ENCODE measurements around the gene TTC27. TPM values are rescaled to one million over a fixed set of nuclear protein-coding genes. Genes with fewer than 3 reads are reported as not detected.

Gene TTC27
- polyA plus RNA-seq, 3 donors, result 4.0 to 4.8 (median 4.4) TPM

DNA sequence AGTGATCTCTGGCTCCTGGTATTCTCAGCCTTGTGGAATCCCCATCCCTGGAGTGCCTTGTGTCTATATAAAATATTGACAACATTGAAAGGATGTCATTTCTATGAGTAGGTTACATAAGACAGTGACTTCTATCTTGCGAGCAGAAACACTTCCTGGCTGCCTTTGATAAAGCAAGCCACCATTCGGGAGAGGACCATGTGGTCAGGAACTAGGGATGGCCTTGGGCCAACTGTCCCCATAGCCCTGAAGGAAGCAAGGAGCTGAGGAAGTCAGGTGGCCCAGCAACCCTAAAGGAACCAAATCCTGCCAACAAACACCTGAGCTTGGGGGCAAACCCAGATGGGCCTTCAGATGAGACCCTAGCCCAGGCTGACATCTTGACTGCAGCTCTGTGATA lies 205.9 kb downstream of the TTC27 start:
- intact Hi-C loops (cut with micrococcal nuclease), result no loop called here
- TF ChIP-seq, protein P1, sequence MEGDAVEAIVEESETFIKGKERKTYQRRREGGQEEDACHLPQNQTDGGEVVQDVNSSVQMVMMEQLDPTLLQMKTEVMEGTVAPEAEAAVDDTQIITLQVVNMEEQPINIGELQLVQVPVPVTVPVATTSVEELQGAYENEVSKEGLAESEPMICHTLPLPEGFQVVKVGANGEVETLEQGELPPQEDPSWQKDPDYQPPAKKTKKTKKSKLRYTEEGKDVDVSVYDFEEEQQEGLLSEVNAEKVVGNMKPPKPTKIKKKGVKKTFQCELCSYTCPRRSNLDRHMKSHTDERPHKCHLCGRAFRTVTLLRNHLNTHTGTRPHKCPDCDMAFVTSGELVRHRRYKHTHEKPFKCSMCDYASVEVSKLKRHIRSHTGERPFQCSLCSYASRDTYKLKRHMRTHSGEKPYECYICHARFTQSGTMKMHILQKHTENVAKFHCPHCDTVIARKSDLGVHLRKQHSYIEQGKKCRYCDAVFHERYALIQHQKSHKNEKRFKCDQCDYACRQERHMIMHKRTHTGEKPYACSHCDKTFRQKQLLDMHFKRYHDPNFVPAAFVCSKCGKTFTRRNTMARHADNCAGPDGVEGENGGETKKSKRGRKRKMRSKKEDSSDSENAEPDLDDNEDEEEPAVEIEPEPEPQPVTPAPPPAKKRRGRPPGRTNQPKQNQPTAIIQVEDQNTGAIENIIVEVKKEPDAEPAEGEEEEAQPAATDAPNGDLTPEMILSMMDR (IDR thresholded peaks at IDR 0.05), result no peak
- Histone ChIP-seq H2AFZ (ENCODE audit: insufficient read depth, low read depth, low read length, poor library complexity, severe bottlenecking) (no peak overlapping the region), H3K9ac (ENCODE audit: insufficient read depth, low read length, poor library complexity, severe bottlenecking) (no peak overlapping the region), H3K79me2 (ENCODE audit: insufficient read depth, low read length) (no peaks in the 10 kb centered on the region), H4K20me1 (ENCODE audit: insufficient read depth, low read length) (no peaks in the 10 kb centered on the region), H3K4me2 (replicated peaks; ENCODE audit: extremely low read depth, low read length, poor library complexity, severe bottlenecking) (no peak overlapping the region), H3K9me3 (replicated peaks in 1 of 2; ENCODE audit: control insufficient read depth in 1 of 2, insufficient read depth in 1 of 2, low read length in 2 of 2) (no peaks in the 10 kb centered on the region), H3K4me3 (replicated peaks in 1 of 3; ENCODE audit: low read depth in 2 of 3, low read length in 3 of 3) (no peak overlapping the region), H3K4me1 (ENCODE audit: control insufficient read depth in 1 of 2, insufficient read depth in 2 of 2, low read length in 2 of 2) (peaks cover 8 to 9% of the 10 kb centered on the region in 2 donors), H3K27me3 (ENCODE audit: control insufficient read depth in 2 of 2, insufficient read depth in 2 of 2, low read length in 2 of 2) (no peaks in the 10 kb centered on the region), H3K27ac (ENCODE audit: low read depth in 1 of 2, low read length in 2 of 2) (no peak overlapping the region), H3K36me3 (replicated peaks in 1 of 2; ENCODE audit: control insufficient read depth in 1 of 2, insufficient read depth in 2 of 2, low read length in 2 of 2) (no peaks in the 10 kb centered on the region)
- Mint-ChIP-seq H3K9me3 (peaks cover 0 to 9% (median 2%) of the 10 kb centered on the region in 7 donors), H3K27ac (no peak overlapping the region), H3K27me3 (ENCODE audit: low read depth in 3 of 3) (no peaks in the 10 kb centered on the region), H3K4me1 (peaks cover 18% of the 10 kb centered on the region), H3K36me3 (no peaks in the 10 kb centered on the region), H3K4me3 (no peak overlapping the region)
- DNase-seq, result no peak
- WGBS (ENCODE audit: insufficient coverage), result 56% methylated on average over 2 of the region's 2 CpGs

DNA sequence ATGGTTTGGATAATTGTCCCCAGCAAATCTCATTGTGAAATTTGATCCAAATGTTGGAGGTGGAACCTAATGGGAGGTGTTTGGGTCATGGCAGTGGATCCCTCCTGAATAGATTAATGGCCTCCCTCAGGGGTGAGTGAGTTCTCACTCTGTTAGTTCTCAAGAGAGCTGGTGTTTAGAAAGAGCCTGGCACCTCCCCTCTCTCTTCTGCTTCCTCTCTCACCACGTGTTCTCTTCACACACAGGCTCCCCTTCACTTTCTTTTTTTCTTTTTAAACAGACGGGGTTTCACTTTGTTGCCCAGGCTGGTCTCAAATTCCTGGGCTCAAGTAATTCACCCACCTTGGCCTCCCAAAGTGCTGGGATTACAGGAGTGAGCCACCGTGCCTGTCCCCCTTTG lies 207.3 kb downstream of the TTC27 start:
- peak overlapping the region in 1 of 3 experiments; percentile 16 for H3K4me3 ChIP-seq (replicated peaks in 1 of 3; ENCODE audit: low read depth in 2 of 3, low read length in 3 of 3)
- DNase-seq, result no peak
- H3K27me3 ChIP-seq (ENCODE audit: control insufficient read depth in 2 of 2, insufficient read depth in 2 of 2, low read length in 2 of 2), result no peaks in the 10 kb centered on the region
- no peaks in the 10 kb centered on the region for H3K36me3 ChIP-seq (replicated peaks in 1 of 2; ENCODE audit: control insufficient read depth in 1 of 2, insufficient read depth in 2 of 2, low read length in 2 of 2)
- peaks cover 0 to 3% (median 0%) of the 10 kb centered on the region in 7 donors for H3K9me3 Mint-ChIP-seq
- TF ChIP-seq, protein P1 (IDR thresholded peaks at IDR 0.05), result no peak
- no peak overlapping the region for H3K27ac ChIP-seq (ENCODE audit: low read depth in 1 of 2, low read length in 2 of 2)
- no peaks in the 10 kb centered on the region for H4K20me1 ChIP-seq (ENCODE audit: insufficient read depth, low read length)
- H2AFZ ChIP-seq (ENCODE audit: insufficient read depth, low read depth, low read length, poor library complexity, severe bottlenecking), result peak overlapping the region; percentile 53
- 41% methylated on average over 3 of the region's 3 CpGs for WGBS (ENCODE audit: insufficient coverage)
- peak overlapping the region; percentile 62 to 84 for H3K4me3 Mint-ChIP-seq
- no peaks in the 10 kb centered on the region for H3K79me2 ChIP-seq (ENCODE audit: insufficient read depth, low read length)
- H3K4me1 Mint-ChIP-seq, result peaks cover 20% of the 10 kb centered on the region
- H3K9ac ChIP-seq (ENCODE audit: insufficient read depth, low read length, poor library complexity, severe bottlenecking), result no peak overlapping the region
- no peak overlapping the region for H3K4me2 ChIP-seq (replicated peaks; ENCODE audit: extremely low read depth, low read length, poor library complexity, severe bottlenecking)
- no peaks in the 10 kb centered on the region for H3K9me3 ChIP-seq (replicated peaks in 1 of 2; ENCODE audit: control insufficient read depth in 1 of 2, insufficient read depth in 1 of 2, low read length in 2 of 2)
- peak overlapping the region in 2 of 7 donors; percentile 33 to 54 for H3K27ac Mint-ChIP-seq
- H3K27me3 Mint-ChIP-seq (ENCODE audit: low read depth in 3 of 3), result no peaks in the 10 kb centered on the region
- H3K4me1 ChIP-seq (ENCODE audit: control insufficient read depth in 1 of 2, insufficient read depth in 2 of 2, low read length in 2 of 2), result peaks cover 10 to 12% of the 10 kb centered on the region in 2 donors
- H3K36me3 Mint-ChIP-seq, result no peaks in the 10 kb centered on the region
- intact Hi-C loops (cut with micrococcal nuclease), result no loop called here
